ENCODE results near the gene LRRC56. TPM values are rescaled to one million over a fixed set of nuclear protein-coding genes. Genes with fewer than 3 reads are reported as not detected.
A peak's percentile ranks its signal among the peaks of the same experiment; 100 is the strongest.

The LRRC56 gene
- total and polyA plus RNA-seq, 2 of the 13 experiments (the other 11 are each of a cell fraction or from before 2014, with no cell fraction given), result 0.11 to 0.29 TPM

GRCh38 chr11:506995-507726, 30.2 kb upstream of the LRRC56 start, which contains the start of gene RNH1 (continued):
- TF ChIP-seq KIAA2018 (CRISPR knock-in tag; IDR thresholded peaks at IDR 0.05; ENCODE audit: borderline replicate concordance) (no peak), TP53 (CRISPR knock-in tag; conservative IDR thresholded peaks at IDR 0.05) (no peak), NCOA5 (CRISPR knock-in tag; IDR thresholded peaks at IDR 0.05) (no peak), KAT8 (CRISPR knock-in tag; IDR thresholded peaks at IDR 0.05) (no peak; the same call in 1 of the 2 replicates), ZMYM4 (CRISPR knock-in tag; IDR thresholded peaks at IDR 0.05) (peak; percentile 44; the same call in 1 of the 2 replicates), DR1 (CRISPR knock-in tag; IDR thresholded peaks at IDR 0.05) (no peak), GATAD2A (CRISPR knock-in tag; IDR thresholded peaks at IDR 0.05) (no peak), ZNF691 (CRISPR knock-in tag; IDR thresholded peaks at IDR 0.05; ENCODE audit: borderline replicate concordance, low read depth) (no peak), ZSCAN31 (CRISPR knock-in tag; IDR thresholded peaks at IDR 0.05; ENCODE audit: low read depth) (0 out of 2 replicates have a peak, but pooled peaks have one; percentile 27), ZSCAN29 (CRISPR knock-in tag; conservative IDR thresholded peaks at IDR 0.05) (no peak), ZNF792 (CRISPR knock-in tag; IDR thresholded peaks at IDR 0.05) (no peak), TFE3 (CRISPR knock-in tag; IDR thresholded peaks at IDR 0.05) (no peak), ZBTB14 (CRISPR knock-in tag; IDR thresholded peaks at IDR 0.05) (peak; percentile 92), ELF1 (CRISPR knock-in tag; IDR thresholded peaks at IDR 0.05) (no peak), ZNF282 (IDR thresholded peaks at IDR 0.05; ENCODE audit: partially characterized antibody) (no peak), THAP8 (CRISPR knock-in tag; IDR thresholded peaks at IDR 0.05; ENCODE audit: borderline replicate concordance) (no peak), FOSL2 (CRISPR knock-in tag; IDR thresholded peaks at IDR 0.05) (no peak), ZMYM2 (CRISPR knock-in tag; IDR thresholded peaks at IDR 0.05) (no peak)
